Measurements from ENCODE around the gene HSDL2. TPM values are rescaled to one million over a fixed set of nuclear protein-coding genes. Genes with fewer than 3 reads are reported as not detected.

Gene HSDL2
- total and polyA plus RNA-seq, 11 donors, result 54.0 to 241 (median 147) TPM

GRCh38 chr9:112484607-112485006 is 104.7 kb downstream of the HSDL2 start:
- no peak for DNase-seq
- no peak for TF ChIP-seq POLR2A (IDR thresholded peaks at IDR 0.05)
- TF ChIP-seq CTCF (IDR thresholded peaks at IDR 0.05), result no peak
- Histone ChIP-seq H3K4me1 (peaks cover 0 to 22% (median 8%) of the 10 kb centered on the region in 12 donors), H3K36me3 (no peaks in the 10 kb centered on the region), H3K4me3 (no peak overlapping the region), H3K9me3 (no peaks in the 10 kb centered on the region), H3K27ac (no peak overlapping the region), H3K27me3 (no peaks in the 10 kb centered on the region)
- no peak for ATAC-seq
- intact Hi-C loops (cut with DNase I), result loop anchor here in 3 of 10 donors (5.0 to 10.0 kb wide), 2 partner anchors 158 to 220 kb away; no protein-coding TSS in a partner anchor
- WGBS, 4 donors, result 93 to 95% (median 94%) methylated on average over 2 of the region's 2 CpGs

- 57 to 64% (median 61%) methylated on average over 3 of the region's 3 CpGs for WGBS, 4 donors
- peak overlapping the region in 2 of 12 donors; percentile 58 to 87 for H3K27ac ChIP-seq
- DNase-seq (no peak), ATAC-seq (peak in 1 of 4 donors; percentile 5)
- peaks cover 0 to 23% (median 8%) of the 10 kb centered on the region in 12 donors for H3K4me1 ChIP-seq
- TF ChIP-seq POLR2A (IDR thresholded peaks at IDR 0.05) (no peak), CTCF (IDR thresholded peaks at IDR 0.05) (no peak)
- no peaks in the 10 kb centered on the region for H3K9me3 ChIP-seq
- H3K4me3 ChIP-seq, result peak overlapping the region in 7 of 12 donors; percentile 36 to 96 (median 89)
- H3K36me3 ChIP-seq, result no peaks in the 10 kb centered on the region
- H3K27me3 ChIP-seq, result no peaks in the 10 kb centered on the region
- intact Hi-C loops (cut with DNase I), result loop anchor here in 3 of 10 donors (5.0 to 10.0 kb wide), 2 partner anchors 157 to 219 kb away; no protein-coding TSS in a partner anchor
Measured at GRCh38 chr9:112485574-112485973, 105.7 kb downstream of the HSDL2 start.

GRCh38 chr9:112486221-112487007 is 106.5 kb downstream of the HSDL2 start, which contains the start of gene KIAA1958:
Gene KIAA1958, plus strand, starts transcription at chr9:112486827. Its CDS starts 87,254 bp downstream, at chr9:112574081.
- Histone ChIP-seq H3K36me3 (no peaks in the 10 kb centered on the region), H3K9me3 (no peaks in the 10 kb centered on the region), H3K4me3 (peak within 1 kb of the TSS; percentile 53 to 96 (median 84)), H3K27ac (peak within 1 kb of the TSS; percentile 29 to 87 (median 70)), H3K4me1 (peaks cover 0 to 23% (median 8%) of the 10 kb centered on the region in 12 donors), H3K27me3 (no peaks in the 10 kb centered on the region)
- WGBS, 4 donors, result 2 to 12% (median 2%) methylated on average over 16 to 93 of the region's 93 CpGs
- peak; percentile 72 to 91 (median 89) for DNase-seq
- TF ChIP-seq CTCF (IDR thresholded peaks at IDR 0.05), result no peak
- TF ChIP-seq POLR2A (IDR thresholded peaks at IDR 0.05), result peak in 1 of 2 donors; percentile 36
- peak; percentile 77 to 94 (median 93) for ATAC-seq
- intact Hi-C loops (cut with DNase I), result loop anchor here in 3 of 10 donors (5.0 to 10.0 kb wide), 2 partner anchors 156 to 218 kb away; no protein-coding TSS in a partner anchor

All from heart left ventricle (tissue), 16 donors.